SU-DHL-6 (cell line): ENCODE results near the gene COG4.

Experiments
- EZH2phosphoT487 ChIP-seq: fragments of 200-600 bp; sonication (generic), shearing (Covaris generic); conservative IDR thresholded peaks from 2 replicates; pipeline ENCODE4 v1.6.1; 2018; ENCODE audit warnings: mild to moderate bottlenecking, antibody characterized with exemption, low read length, moderate library complexity, mixed read lengths
- TF ChIP-seq, protein P1 (sequence below): fragments of 200-600 bp; sonication (generic); IDR thresholded peaks from one replicate; pipeline ENCODE4 v1.5.1; 2017; ENCODE audit warnings: antibody characterized with exemption, mild to moderate bottlenecking, low read length, moderate library complexity; ENCODE audit not compliant: insufficient read depth, poor library complexity, severe bottlenecking

DNA sequence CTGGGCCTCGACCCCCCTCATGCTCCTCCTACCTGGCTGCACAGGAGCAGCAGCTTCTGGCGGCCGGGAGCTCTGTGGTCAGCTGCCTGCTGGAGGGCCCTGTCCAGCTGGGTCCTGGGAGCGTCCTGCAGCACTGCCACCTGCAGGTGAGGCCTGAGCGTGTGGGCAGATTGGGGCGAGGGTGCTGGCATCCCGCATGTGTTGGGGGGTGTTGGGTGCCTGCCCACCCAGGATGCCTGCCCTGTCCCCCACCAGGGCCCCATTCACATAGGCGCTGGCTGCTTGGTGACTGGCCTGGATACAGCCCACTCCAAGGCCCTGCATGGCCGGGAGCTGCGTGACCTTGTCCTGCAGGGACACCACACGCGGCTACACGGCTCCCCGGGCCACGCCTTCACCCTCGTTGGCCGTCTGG is 52.4 kb downstream of the COG4 start:
- TF ChIP-seq, protein P1, sequence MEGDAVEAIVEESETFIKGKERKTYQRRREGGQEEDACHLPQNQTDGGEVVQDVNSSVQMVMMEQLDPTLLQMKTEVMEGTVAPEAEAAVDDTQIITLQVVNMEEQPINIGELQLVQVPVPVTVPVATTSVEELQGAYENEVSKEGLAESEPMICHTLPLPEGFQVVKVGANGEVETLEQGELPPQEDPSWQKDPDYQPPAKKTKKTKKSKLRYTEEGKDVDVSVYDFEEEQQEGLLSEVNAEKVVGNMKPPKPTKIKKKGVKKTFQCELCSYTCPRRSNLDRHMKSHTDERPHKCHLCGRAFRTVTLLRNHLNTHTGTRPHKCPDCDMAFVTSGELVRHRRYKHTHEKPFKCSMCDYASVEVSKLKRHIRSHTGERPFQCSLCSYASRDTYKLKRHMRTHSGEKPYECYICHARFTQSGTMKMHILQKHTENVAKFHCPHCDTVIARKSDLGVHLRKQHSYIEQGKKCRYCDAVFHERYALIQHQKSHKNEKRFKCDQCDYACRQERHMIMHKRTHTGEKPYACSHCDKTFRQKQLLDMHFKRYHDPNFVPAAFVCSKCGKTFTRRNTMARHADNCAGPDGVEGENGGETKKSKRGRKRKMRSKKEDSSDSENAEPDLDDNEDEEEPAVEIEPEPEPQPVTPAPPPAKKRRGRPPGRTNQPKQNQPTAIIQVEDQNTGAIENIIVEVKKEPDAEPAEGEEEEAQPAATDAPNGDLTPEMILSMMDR: peak; percentile 20
- no peak for TF ChIP-seq EZH2phosphoT487
